Caco-2 (cell line): ENCODE measurements around the gene CLEC16A. TPM values are rescaled to one million over a fixed set of nuclear protein-coding genes. Genes with fewer than 3 reads are reported as not detected.

ENCODE experiments used
- BruUV-seq: library from RNA; stranded (reverse); fragments of 400-500 nt; replicated peaks from 2 replicates; lab custom pipeline; 2021; lab: Mats Ljungman, UMichigan
- CTCF ChIA-PET: fragments of 300-600 bp; sonication (Branson Sonifier 250); formaldehyde crosslinking; loops from one replicate; lab custom pipeline; 2022; ENCODE audit warnings: antibody characterized with exemption; lab: Charles Lee
- POLR2A ChIA-PET: fragments of 300-600 bp; sonication (Branson Sonifier 250); formaldehyde crosslinking; loops from one replicate; lab custom pipeline; 2022; ENCODE audit warnings: antibody characterized with exemption; lab: Charles Lee
- DNase-seq, 2 experiments: peaks; one replicate each; pipeline versions ENCODE4 v3.0.0 to v3.0.0-alpha.2; 2020 to 2022
- H3K27me3 ChIP-seq: replicated peaks from 2 replicates; pipeline ENCODE4 v1.6.0; 2011; ENCODE audit warnings: low read length; ENCODE audit not compliant: control insufficient read depth, insufficient read depth
- H3K36me3 ChIP-seq: 2 replicates; pipeline ENCODE4 v1.5.1; 2011; ENCODE audit warnings: low read length; ENCODE audit not compliant: control insufficient read depth, insufficient read depth
- H3K4me1 ChIP-seq: fragments of 250-450 bp; sonication (Bioruptor Pico); 2 replicates; pipeline ENCODE4 v1.5.1; 2020; ENCODE audit warnings: mild to moderate bottlenecking
- H3K4me3 ChIP-seq: 2 replicates; pipeline ENCODE4 v1.5.1; 2011; ENCODE audit warnings: low read depth, mild to moderate bottlenecking, control low read depth, low read length
- H3K9me3 ChIP-seq: fragments of 250-450 bp; sonication (Bioruptor Pico); 2 replicates; pipeline ENCODE4 v1.5.1; 2020; ENCODE audit warnings: mild to moderate bottlenecking, moderate library complexity
- H3K27ac Mint-ChIP-seq: one replicate; pipeline ENCODE4 v1.8.0; 2022; ENCODE audit warnings: mixed read lengths; ENCODE audit not compliant: unreplicated experiment
- H3K27me3 Mint-ChIP-seq: one replicate; pipeline ENCODE4 v1.8.0; 2022; ENCODE audit warnings: mixed read lengths; ENCODE audit not compliant: insufficient read depth, unreplicated experiment
- H3K36me3 Mint-ChIP-seq: one replicate; pipeline ENCODE4 v1.8.0; 2022; ENCODE audit warnings: mild to moderate bottlenecking, mixed read lengths; ENCODE audit not compliant: insufficient read depth, unreplicated experiment
- H3K4me1 Mint-ChIP-seq: one replicate; pipeline ENCODE4 v1.8.0; 2022; ENCODE audit warnings: low read depth, mixed read lengths; ENCODE audit not compliant: unreplicated experiment
- H3K4me3 Mint-ChIP-seq: one replicate; pipeline ENCODE4 v1.8.0; 2022; ENCODE audit warnings: mild to moderate bottlenecking, moderate library complexity, mixed read lengths; ENCODE audit not compliant: unreplicated experiment
- H3K9me3 Mint-ChIP-seq: one replicate; pipeline ENCODE4 v1.8.0; 2022; ENCODE audit warnings: mixed read lengths; ENCODE audit not compliant: unreplicated experiment
- CTCF ChIP-seq, 2 experiments: fragments of 200-600 bp in 1 of 2; IDR thresholded peaks; 1 replicate in 1 of 2; 2 replicates in 1 of 2; pipeline versions ENCODE4 v1.5.1 to v1.8.0; 2011 to 2022; ENCODE audit warnings: antibody characterized with exemption in 1 of 2, control low read depth in 1 of 2, inconsistent platforms in 1 of 2, low read depth in 1 of 2, low read length in 1 of 2, mild to moderate bottlenecking in 1 of 2, moderate library complexity in 1 of 2; ENCODE audit not compliant: insufficient read depth in 1 of 2, severe bottlenecking in 1 of 2, unreplicated experiment in 1 of 2
- intact Hi-C: fragments of 100-400 bp; cut with micrococcal nuclease; formaldehyde crosslinking; loops from one replicate; pipeline ENCODE4 v1.10.0; 2022; ENCODE audit not compliant: unreplicated experiment
- total RNA-seq: library from RNA; stranded (reverse); gene quantifications from 2 replicates; pipeline ENCODE4 v1.2.3, GENCODE V29; 2022

Gene CLEC16A
- total RNA-seq, 1 experiment from 2014 or later: 27.0 TPM

- H3K27me3 Mint-ChIP-seq: no peaks in the 10 kb centered on the region
- POLR2A ChIA-PET: no interaction called here
Measured at GRCh38 chr16:10978871-10979446, 34.6 kb downstream of the CLEC16A start.

DNA sequence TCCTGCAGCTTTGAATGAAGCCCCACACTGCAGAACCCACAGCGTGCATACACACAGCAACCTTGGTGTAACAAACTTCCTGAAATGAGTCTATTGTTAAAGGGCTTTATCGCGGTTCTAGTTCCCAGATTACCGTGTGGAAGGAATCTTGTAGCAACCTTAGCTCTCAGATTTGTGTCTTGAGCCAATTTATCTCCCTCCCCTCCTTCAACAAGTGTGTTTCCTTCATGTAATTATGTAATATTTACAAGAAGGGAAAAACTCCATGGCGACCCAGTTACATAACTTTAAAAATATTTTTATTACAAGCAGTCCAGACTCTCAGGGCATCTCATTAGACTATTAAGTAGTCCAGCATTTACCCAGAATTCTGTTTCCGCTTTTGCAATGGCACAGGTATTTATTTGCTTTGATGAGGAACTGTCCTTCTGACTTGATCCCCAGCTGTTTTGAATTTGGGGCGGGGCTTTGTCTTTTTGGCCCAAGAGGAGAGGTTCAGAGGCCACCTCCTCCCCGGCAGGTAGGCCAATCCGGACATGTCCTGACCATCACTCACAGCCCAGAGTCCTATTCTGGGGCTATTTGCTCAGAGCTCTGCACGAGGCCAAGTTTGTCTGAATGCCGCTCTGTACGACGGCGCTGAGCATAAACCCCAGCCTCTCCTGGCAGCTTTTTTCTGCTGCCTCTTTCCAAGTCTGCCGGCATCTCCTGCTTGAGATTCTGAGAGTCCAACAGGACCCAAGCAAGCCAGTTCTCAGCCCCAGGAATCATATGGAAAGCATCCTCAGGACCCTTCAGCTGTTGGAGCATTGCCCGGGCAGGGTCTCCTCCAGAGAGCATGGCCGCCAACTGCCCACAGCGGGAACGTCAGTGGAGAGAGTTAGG lies 35.6 kb downstream of the CLEC16A start:
- H3K27me3 ChIP-seq: no peaks in the 10 kb centered on the region
- DNase-seq: peak in 1 of 2 experiments; percentile 14
- no TSS peak for BruUV-seq
- H3K9me3 Mint-ChIP-seq: no peaks in the 10 kb centered on the region
- no peaks in the 10 kb centered on the region for H3K9me3 ChIP-seq
- peaks cover 6% of the 10 kb centered on the region for H3K36me3 Mint-ChIP-seq
- intact Hi-C loops: no loop called here
- H3K27me3 Mint-ChIP-seq: no peaks in the 10 kb centered on the region
- H3K4me3 ChIP-seq: no peak overlapping the region
- H3K4me3 Mint-ChIP-seq: no peak overlapping the region
- no peaks in the 10 kb centered on the region; the same call in 1 of the 2 replicates for H3K36me3 ChIP-seq
- TF ChIP-seq CTCF (IDR thresholded peaks at IDR 0.05; ENCODE audit: insufficient read depth in 1 of 2, low read depth in 1 of 2, low read length in 1 of 2, severe bottlenecking in 1 of 2, unreplicated experiment in 1 of 2): no peak
- H3K4me1 Mint-ChIP-seq: no peaks in the 10 kb centered on the region
- POLR2A ChIA-PET: no interaction called here
- CTCF ChIA-PET: interaction anchor here (1.3 kb wide), 1 partner anchor 275 kb away, joined by 4 read pairs; no protein-coding TSS in a partner anchor
- no peak overlapping the region for H3K27ac Mint-ChIP-seq
- H3K4me1 ChIP-seq: no peaks in the 10 kb centered on the region

More at GRCh38 chr16:10978871-10979446, 34.6 kb downstream of the CLEC16A start:
- CTCF ChIA-PET: no interaction called here
- Mint-ChIP-seq H3K27ac (no peak overlapping the region), H3K4me1 (no peaks in the 10 kb centered on the region), H3K36me3 (peaks cover 6% of the 10 kb centered on the region), H3K4me3 (no peak overlapping the region), H3K9me3 (no peaks in the 10 kb centered on the region)
- intact Hi-C loops: no loop called here
- no peak for DNase-seq
- no peaks in the 10 kb centered on the region; the same call in 1 of the 2 replicates for H3K36me3 ChIP-seq
- no peak for TF ChIP-seq CTCF (IDR thresholded peaks at IDR 0.05; ENCODE audit: insufficient read depth in 1 of 2, low read depth in 1 of 2, low read length in 1 of 2, severe bottlenecking in 1 of 2, unreplicated experiment in 1 of 2)
- no peak overlapping the region for H3K4me3 ChIP-seq
- BruUV-seq: no TSS peak
- H3K27me3 ChIP-seq: no peaks in the 10 kb centered on the region
- H3K4me1 ChIP-seq: no peaks in the 10 kb centered on the region
- H3K9me3 ChIP-seq: no peaks in the 10 kb centered on the region

- ChIA-PET CTCF (interaction anchor here (1.3 kb wide), 1 partner anchor 274 kb away, joined by 4 read pairs; no protein-coding TSS in a partner anchor), POLR2A (no interaction called here)
- Histone ChIP-seq H3K9me3 (no peaks in the 10 kb centered on the region), H3K36me3 (no peaks in the 10 kb centered on the region; the same call in 1 of the 2 replicates), H3K4me3 (no peak overlapping the region), H3K4me1 (no peaks in the 10 kb centered on the region), H3K27me3 (no peaks in the 10 kb centered on the region)
- H3K27ac Mint-ChIP-seq: no peak overlapping the region
- H3K36me3 Mint-ChIP-seq: peaks cover 6% of the 10 kb centered on the region
- no peaks in the 10 kb centered on the region for H3K27me3 Mint-ChIP-seq
- no TSS peak for BruUV-seq
- intact Hi-C loops: no loop called here
- DNase-seq: no peak
- H3K9me3 Mint-ChIP-seq: no peaks in the 10 kb centered on the region
- no peak for TF ChIP-seq CTCF (IDR thresholded peaks at IDR 0.05; ENCODE audit: insufficient read depth in 1 of 2, low read depth in 1 of 2, low read length in 1 of 2, severe bottlenecking in 1 of 2, unreplicated experiment in 1 of 2)
- H3K4me1 Mint-ChIP-seq: no peaks in the 10 kb centered on the region
- no peak overlapping the region for H3K4me3 Mint-ChIP-seq
Measured at GRCh38 chr16:10980813-10981212, 36.4 kb downstream of the CLEC16A start.
